ENCODE data around the gene ENAH.

DNA sequence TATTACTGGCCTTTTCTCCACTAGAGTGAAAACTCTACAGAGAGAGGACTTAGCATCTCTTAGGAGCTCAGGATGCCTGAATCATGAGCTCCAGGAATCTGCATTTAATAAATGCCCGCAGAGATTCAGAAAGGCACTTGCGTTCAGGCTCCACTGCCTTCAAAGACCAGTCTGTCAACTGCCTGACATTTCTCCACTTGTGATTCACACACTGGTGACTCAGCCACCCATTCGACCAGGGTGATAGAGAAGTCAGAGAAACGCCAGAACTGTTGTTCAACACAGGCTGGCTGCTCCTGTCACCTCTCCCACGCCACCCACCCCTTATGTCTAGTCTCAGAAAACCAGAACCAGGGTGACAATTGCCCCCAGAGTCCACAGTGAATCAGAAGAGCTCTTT, 198.2 kb downstream of the ENAH start:
- no peak for TF ChIP-seq CTCF (conservative IDR thresholded peaks at IDR 0.05; ENCODE audit: low read length)
- TF ChIP-seq EZH2phosphoT487 (IDR thresholded peaks at IDR 0.05; ENCODE audit: borderline replicate concordance), result no peak
